Activated T-cell treated with anti-CD3 and anti-CD28 coated beads, Interleukin-2, amount 50 U/mL, for 48 hours (primary cell): Measurements from ENCODE around the gene STYXL1.

Experiments
- DNase-seq, 2 experiments: peaks; one replicate each; pipeline ENCODE4 v3.0.0-alpha.2; 2020

The STYXL1 gene

DNA sequence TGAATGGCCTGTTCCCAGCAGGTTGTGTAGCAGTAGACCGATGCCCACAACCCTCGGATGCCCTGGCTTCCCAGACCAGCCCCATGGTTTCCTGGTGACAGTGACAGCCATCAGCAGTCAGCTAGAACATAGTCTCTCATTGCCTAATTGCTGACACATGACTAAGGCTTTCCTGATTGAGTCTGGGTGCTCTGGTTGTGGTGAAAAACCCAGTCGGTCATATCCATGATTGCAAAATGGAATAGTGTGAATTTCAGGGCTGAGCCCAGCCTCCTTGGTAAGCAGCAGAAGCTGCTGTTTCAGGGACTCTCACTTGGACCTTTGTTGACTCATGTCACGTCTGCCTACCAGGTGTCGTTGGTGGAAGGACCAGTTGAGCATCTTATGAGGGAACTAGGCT is 96.3 kb downstream of the STYXL1 start:
- no peak for DNase-seq

DNA sequence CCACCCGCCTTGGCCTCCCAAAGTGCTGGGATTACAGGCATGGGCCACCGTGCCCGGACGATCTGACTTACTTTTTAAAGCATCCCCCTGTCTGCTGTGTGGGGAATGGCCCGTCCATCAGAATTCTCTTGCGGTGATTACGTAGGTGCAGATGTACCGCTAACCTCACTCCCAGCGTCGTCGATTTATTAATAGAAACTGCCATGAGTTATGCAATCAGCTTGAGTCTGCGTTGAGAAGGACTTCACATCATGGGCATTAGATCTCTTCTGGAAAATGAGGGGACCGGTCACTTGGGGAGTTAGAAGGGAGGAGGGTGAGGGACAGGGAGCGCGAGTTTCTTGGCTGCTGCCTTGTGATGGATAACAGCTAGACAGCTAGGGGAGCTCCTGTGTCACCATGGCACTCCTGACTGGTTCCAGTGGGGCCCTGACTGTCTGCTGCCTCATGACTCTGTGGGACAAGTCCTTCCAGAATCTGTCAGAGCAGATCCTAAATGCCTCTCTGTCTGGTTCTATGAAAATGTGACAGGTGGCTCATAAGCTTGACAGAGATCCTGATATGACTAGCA is 97.6 kb downstream of the STYXL1 start:
- no peak for DNase-seq

DNA sequence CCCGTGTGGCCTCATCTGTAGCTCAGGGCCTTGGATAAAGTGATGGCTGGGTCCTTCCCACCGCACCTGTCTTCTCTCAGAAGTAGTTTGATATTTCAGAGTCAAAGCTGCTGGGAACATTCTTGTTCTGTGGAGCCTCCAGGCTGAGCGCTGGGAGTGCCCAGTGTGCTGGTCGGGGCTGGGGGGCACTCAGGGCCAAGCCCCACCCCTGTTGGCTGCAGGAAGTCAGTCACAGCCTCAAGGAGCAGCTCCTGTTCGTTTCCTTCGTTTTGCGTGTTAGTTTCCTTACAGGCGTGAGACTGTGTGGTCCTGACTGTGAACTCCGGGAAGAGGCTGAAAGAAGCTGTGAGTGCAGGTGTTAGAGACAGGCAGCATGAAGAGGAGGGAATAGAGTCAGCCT is 99.6 kb downstream of the STYXL1 start:
- DNase-seq = no peak
